ENCODE results near the gene IPO9.

GRCh38 chr1:201808633-201808990, 20.3 kb upstream of the IPO9 start:
- TF ChIP-seq MAFK (IDR thresholded peaks at IDR 0.05; ENCODE audit: low read depth, low read length): no peak
- TF ChIP-seq CTCF (conservative IDR thresholded peaks at IDR 0.05; ENCODE audit: low read depth, low read length): no peak
- TF ChIP-seq BHLHE40 (IDR thresholded peaks at IDR 0.05; ENCODE audit: low read depth, low read length): no peak
- no peak for TF ChIP-seq POLR2A (IDR thresholded peaks at IDR 0.05; ENCODE audit: low read depth, low read length)
- TF ChIP-seq RAD21 (IDR thresholded peaks at IDR 0.05; ENCODE audit: low read length): no peak
- TF ChIP-seq MAZ (IDR thresholded peaks at IDR 0.05; ENCODE audit: borderline replicate concordance, low read depth, low read length): no peak
- TF ChIP-seq CEBPB (IDR thresholded peaks at IDR 0.05; ENCODE audit: low read depth, low read length): no peak
- no peak for TF ChIP-seq NFE2L2 (IDR thresholded peaks at IDR 0.05; ENCODE audit: low read depth, low read length)
